Thymus (tissue), 11 donors: ENCODE measurements around the gene MDGA2. TPM values are rescaled to one million over a fixed set of nuclear protein-coding genes. Genes with fewer than 3 reads are reported as not detected.

Experiments
- DNase-seq, 9 donors: peaks; one replicate each; pipeline ENCODE4 v3.0.0-alpha.2; 2013; ENCODE audit warnings: low spot score in 9 of 9, low read depth in 6 of 9, missing footprints in 1 of 9
- H3K27ac ChIP-seq, 2 donors: one replicate each; pipeline ENCODE4 v1.5.1; 2013; ENCODE audit warnings: control low read depth in 1 of 2, low read depth in 1 of 2, low read length in 1 of 2, mild to moderate bottlenecking in 1 of 2, moderate library complexity in 1 of 2
- H3K27me3 ChIP-seq, 2 donors: one replicate each; pipeline ENCODE4 v1.5.1; 2013; ENCODE audit warnings: low read length in 1 of 2; ENCODE audit not compliant: control insufficient read depth in 2 of 2, insufficient read depth in 1 of 2
- H3K36me3 ChIP-seq, 2 donors: one replicate each; pipeline ENCODE4 v1.5.1; 2013; ENCODE audit warnings: low read length in 1 of 2, mild to moderate bottlenecking in 1 of 2, moderate library complexity in 1 of 2; ENCODE audit not compliant: control insufficient read depth in 2 of 2, insufficient read depth in 2 of 2
- H3K4me1 ChIP-seq, 2 donors: one replicate each; pipeline ENCODE4 v1.5.1; 2013; ENCODE audit warnings: low read length in 2 of 2; ENCODE audit not compliant: control insufficient read depth in 2 of 2, insufficient read depth in 2 of 2
- H3K4me3 ChIP-seq, 2 donors: one replicate each; pipeline ENCODE4 v1.5.1; 2013; ENCODE audit warnings: low read length in 2 of 2, control low read depth in 1 of 2, mild to moderate bottlenecking in 1 of 2
- H3K9me3 ChIP-seq, 2 donors: one replicate each; pipeline ENCODE4 v1.5.1; 2013; ENCODE audit warnings: low read length in 1 of 2, mild to moderate bottlenecking in 1 of 2; ENCODE audit not compliant: control insufficient read depth in 2 of 2, insufficient read depth in 1 of 2
- WGBS: extraction: QIAGEN DNeasy Blood & Tissue Kit; methylation state at CpG from one replicate; pipeline ENCODE4 v1.1.7; 2013; 5-methylcytosine and 5-hydroxymethylcytosine counted together
- polyA plus RNA-seq: library from polyadenylated mRNA; stranded (reverse); fragments of 200-250 nt; gene quantifications from one replicate; pipeline ENCODE4 v1.2.3, GENCODE V29; 2013
- total RNA-seq: library from RNA; stranded (reverse); fragments of 120-200 nt; gene quantifications from one replicate; pipeline ENCODE4 v1.2.4, GENCODE V29; 2013
- donor health status: healthy.

Gene MDGA2
- total and polyA plus RNA-seq, 2 donors = 0.02 to 0.09 TPM

- no peak overlapping the region for H3K4me3 ChIP-seq
- H3K36me3 ChIP-seq = no peaks in the 10 kb centered on the region
- no peaks in the 10 kb centered on the region for H3K9me3 ChIP-seq
- DNase-seq = no peak
- H3K27me3 ChIP-seq = no peaks in the 10 kb centered on the region
- H3K4me1 ChIP-seq = no peaks in the 10 kb centered on the region
- 70% methylated on average over 4 of the region's 4 CpGs for WGBS
- no peak overlapping the region for H3K27ac ChIP-seq
Observed at GRCh38 chr14:47353186-47353585, 322.2 kb downstream of the MDGA2 start.

- Histone ChIP-seq H3K4me1 (no peaks in the 10 kb centered on the region), H3K4me3 (no peak overlapping the region), H3K27ac (no peak overlapping the region), H3K36me3 (no peaks in the 10 kb centered on the region), H3K9me3 (no peaks in the 10 kb centered on the region), H3K27me3 (no peaks in the 10 kb centered on the region)
- no peak for DNase-seq
- WGBS = 48% methylated on average over 5 of the region's 5 CpGs
Observed at GRCh38 chr14:47346849-47347248, 328.6 kb downstream of the MDGA2 start.

- H3K36me3 ChIP-seq = no peaks in the 10 kb centered on the region
- H3K27me3 ChIP-seq = no peaks in the 10 kb centered on the region
- no peaks in the 10 kb centered on the region for H3K4me1 ChIP-seq
- no peaks in the 10 kb centered on the region for H3K9me3 ChIP-seq
- no peak overlapping the region for H3K4me3 ChIP-seq
- 91% methylated on average over 2 of the region's 2 CpGs for WGBS
- no peak overlapping the region for H3K27ac ChIP-seq
- DNase-seq = no peak
Observed at GRCh38 chr14:47345016-47345415, 330.4 kb downstream of the MDGA2 start.

- WGBS = 97% methylated on average over 3 of the region's 3 CpGs
- Histone ChIP-seq H3K27me3 (no peaks in the 10 kb centered on the region), H3K4me1 (no peaks in the 10 kb centered on the region), H3K36me3 (no peaks in the 10 kb centered on the region), H3K9me3 (no peaks in the 10 kb centered on the region), H3K4me3 (no peak overlapping the region), H3K27ac (no peak overlapping the region)
- DNase-seq = no peak
Observed at GRCh38 chr14:47332939-47333338, 342.5 kb downstream of the MDGA2 start.

GRCh38 chr14:47332106-47332505 lies 343.3 kb downstream of the MDGA2 start:
- Histone ChIP-seq H3K27ac (no peak overlapping the region), H3K27me3 (no peaks in the 10 kb centered on the region), H3K9me3 (no peaks in the 10 kb centered on the region), H3K4me1 (no peaks in the 10 kb centered on the region), H3K4me3 (no peak overlapping the region), H3K36me3 (no peaks in the 10 kb centered on the region)
- DNase-seq = no peak

GRCh38 chr14:47328376-47328775 lies 347.0 kb downstream of the MDGA2 start:
- H3K27ac ChIP-seq = no peak overlapping the region
- no peaks in the 10 kb centered on the region for H3K36me3 ChIP-seq
- no peaks in the 10 kb centered on the region for H3K4me1 ChIP-seq
- H3K27me3 ChIP-seq = no peaks in the 10 kb centered on the region
- WGBS = 90% methylated on average over 4 of the region's 4 CpGs
- DNase-seq = no peak
- H3K9me3 ChIP-seq = no peaks in the 10 kb centered on the region
- no peak overlapping the region for H3K4me3 ChIP-seq

- H3K27me3 ChIP-seq = no peaks in the 10 kb centered on the region
- H3K9me3 ChIP-seq = no peaks in the 10 kb centered on the region
- H3K36me3 ChIP-seq = no peaks in the 10 kb centered on the region
- no peaks in the 10 kb centered on the region for H3K4me1 ChIP-seq
- H3K4me3 ChIP-seq = no peak overlapping the region
- H3K27ac ChIP-seq = no peak overlapping the region
- no peak for DNase-seq
- 95% methylated on average over 3 of the region's 3 CpGs for WGBS
Observed at GRCh38 chr14:47327336-47327735, 348.1 kb downstream of the MDGA2 start.

- no peaks in the 10 kb centered on the region for H3K36me3 ChIP-seq
- H3K9me3 ChIP-seq = no peaks in the 10 kb centered on the region
- H3K27ac ChIP-seq = no peak overlapping the region
- H3K4me1 ChIP-seq = no peaks in the 10 kb centered on the region
- H3K27me3 ChIP-seq = no peaks in the 10 kb centered on the region
- no peak for DNase-seq
- 95% methylated on average over 2 of the region's 2 CpGs for WGBS
- H3K4me3 ChIP-seq = no peak overlapping the region
Observed at GRCh38 chr14:47322751-47323150, 352.7 kb downstream of the MDGA2 start.

- H3K36me3 ChIP-seq = no peaks in the 10 kb centered on the region
- 90% methylated on average over 2 of the region's 2 CpGs for WGBS
- no peak overlapping the region for H3K27ac ChIP-seq
- DNase-seq = no peak
- no peaks in the 10 kb centered on the region for H3K4me1 ChIP-seq
- H3K4me3 ChIP-seq = no peak overlapping the region
- H3K27me3 ChIP-seq = no peaks in the 10 kb centered on the region
- H3K9me3 ChIP-seq = no peaks in the 10 kb centered on the region
Observed at GRCh38 chr14:47302121-47302520, 373.3 kb downstream of the MDGA2 start.

- Histone ChIP-seq H3K27me3 (no peaks in the 10 kb centered on the region), H3K9me3 (no peaks in the 10 kb centered on the region), H3K27ac (no peak overlapping the region), H3K4me1 (no peaks in the 10 kb centered on the region), H3K4me3 (no peak overlapping the region), H3K36me3 (no peaks in the 10 kb centered on the region)
- DNase-seq = no peak
- 90% methylated on average over 3 of the region's 3 CpGs for WGBS
Observed at GRCh38 chr14:47300796-47301195, 374.6 kb downstream of the MDGA2 start.
